ENCODE data around the gene RPL28.
A peak's percentile ranks its signal among the peaks of the same experiment; 100 is the strongest.
"Not testable (repeated sequence)": the region's sequence is repeated elsewhere in the genome, so short reads cannot be mapped to it uniquely, and the experiment has no call there.

RPL28 gene

DNA sequence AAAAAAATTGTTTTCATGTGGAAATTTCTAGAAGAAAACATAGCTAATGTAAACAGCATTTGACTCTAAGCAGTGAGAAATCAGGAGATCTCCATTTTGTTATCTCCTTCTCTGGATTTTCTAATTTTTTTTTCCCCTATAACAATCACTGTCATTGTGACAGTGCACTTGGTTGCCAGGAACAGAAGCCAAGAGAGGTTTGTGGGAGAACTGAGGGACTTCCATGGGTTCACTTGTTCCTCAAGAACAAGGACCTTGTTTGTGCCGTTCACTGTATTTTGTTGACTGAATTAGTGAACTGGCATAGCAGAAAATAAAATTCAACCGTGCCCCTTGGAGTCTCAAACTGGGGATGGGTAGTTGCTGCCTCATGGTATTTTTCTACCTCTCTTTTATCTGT is 40.3 kb downstream of the RPL28 start:
- no peak for DNase-seq (ENCODE audit: low spot score)

DNA sequence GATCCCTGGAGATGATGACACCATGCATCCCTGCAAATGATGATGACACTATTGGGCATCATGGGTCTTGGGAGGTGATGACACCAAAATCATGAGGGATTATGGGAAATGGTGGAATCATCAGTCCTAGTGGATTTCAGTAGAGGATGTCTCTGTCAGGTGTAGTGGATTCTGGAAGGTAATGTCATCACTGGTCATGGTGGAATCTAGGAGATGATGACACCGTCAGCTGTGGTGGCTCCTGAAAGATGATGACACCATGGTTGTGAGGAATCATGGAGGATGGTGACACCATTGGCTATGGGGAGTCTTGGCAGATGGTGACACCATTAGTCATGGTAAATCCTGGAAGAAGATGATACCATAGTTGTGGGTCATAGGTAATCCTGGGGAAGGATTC is 45.5 kb downstream of the RPL28 start:
- DNase-seq (ENCODE audit: low spot score): no peak

DNA sequence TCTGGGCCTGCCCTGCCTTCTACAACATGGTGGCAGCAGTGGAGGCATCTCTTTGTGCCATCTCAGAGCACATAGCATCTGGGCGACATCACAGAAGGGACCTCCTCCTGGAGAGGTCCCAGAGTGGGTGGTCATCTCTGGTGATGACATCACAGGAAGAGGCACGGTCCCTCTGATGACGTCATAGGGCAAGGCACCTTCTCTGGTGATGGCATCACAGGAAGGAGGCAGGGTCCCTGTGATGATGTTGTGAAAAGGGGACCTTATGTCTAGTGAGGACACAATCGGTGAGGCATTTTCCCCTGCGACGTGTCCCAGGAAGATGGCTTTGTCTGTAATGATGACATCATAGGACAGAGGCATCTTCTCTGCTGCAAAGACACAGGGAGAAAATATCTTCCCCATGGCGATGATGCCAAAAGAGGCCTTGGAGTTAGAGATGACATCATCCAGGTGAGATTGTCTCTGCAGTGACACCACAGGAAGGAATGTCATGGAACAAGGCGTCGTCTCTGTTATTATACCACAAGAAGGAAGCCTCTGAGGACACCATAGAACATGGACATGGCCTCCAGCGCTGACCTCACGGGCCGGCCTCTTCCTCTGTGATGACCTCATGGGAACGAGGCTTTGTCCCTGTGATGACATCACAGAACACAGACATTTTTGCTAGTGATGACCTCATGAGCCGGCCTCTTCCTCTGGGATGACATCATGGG is 46.7 kb downstream of the RPL28 start:
- DNase-seq (ENCODE audit: low spot score): no peak

DNA sequence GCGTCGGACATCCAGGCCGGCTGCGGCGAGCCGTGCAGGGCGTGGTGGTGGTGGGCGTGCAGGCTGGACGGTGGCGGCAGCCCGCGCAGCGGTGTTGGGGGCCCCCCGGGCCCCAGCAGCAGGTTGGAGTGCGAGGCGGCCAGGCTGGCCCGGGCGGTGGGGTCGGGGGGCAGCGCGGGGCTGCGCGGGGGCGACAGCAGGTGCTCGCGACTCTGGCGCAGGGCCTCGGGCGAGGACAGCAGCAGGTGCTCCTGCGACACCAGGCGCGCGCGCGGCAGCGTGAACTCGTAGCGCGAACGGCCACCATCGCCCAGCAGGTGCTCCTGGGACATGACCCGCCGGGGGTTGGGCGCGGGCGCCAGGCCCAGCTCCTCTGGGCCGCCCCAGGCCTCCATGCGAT is 47.6 kb downstream of the RPL28 start:
- no peak for DNase-seq (ENCODE audit: low spot score)

DNA sequence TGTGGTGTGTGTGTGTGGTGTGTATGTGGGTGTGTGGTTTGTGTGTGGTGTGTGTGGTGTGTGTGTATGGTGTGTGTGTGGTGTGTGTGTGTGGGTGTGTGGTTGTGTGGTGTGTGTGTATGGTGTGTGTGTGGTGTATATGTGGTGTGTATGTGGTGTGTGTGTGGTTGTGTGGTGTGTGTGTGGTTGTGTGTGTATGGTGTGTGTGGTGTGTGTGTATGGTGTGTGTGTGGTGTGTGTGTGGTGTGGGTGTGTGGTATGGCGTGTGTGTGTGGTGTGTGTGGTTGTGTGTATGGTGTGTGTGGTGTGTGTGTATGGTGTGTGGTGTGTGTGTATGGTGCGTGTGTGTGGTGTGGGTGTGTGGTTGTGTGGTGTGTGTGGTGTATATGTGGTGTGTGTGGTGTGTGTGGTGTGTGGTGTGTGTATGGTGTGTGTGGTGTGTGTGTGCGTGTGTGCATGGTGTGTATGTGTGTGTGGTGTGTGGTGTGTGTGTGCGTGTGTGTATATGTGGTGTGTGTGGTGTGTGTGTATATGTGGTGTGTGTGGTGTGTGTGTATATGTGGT is 48.7 kb downstream of the RPL28 start:
- no peak for DNase-seq (ENCODE audit: low spot score)

DNA sequence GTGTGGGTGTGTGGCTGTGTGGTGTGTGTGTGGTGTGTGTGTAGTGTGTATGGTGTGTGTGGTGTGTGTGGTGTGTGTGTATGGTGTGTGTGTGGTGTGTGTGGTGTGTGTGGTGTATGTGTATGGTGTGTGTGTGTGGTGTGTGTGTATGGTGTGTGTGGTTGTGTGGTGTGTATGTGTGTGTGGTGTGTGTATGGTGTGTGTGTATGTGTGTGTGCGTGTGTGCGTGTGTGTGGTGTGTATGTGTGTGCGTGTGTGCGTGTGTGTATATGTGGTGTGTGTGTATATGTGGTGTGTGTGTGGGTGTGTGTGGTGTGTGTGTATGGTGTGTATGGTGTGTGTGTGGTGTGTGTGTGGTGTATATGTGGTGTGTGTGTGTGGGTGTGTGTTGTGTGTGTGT is 49.3 kb downstream of the RPL28 start:
- no peak for DNase-seq (ENCODE audit: low spot score)

DNA sequence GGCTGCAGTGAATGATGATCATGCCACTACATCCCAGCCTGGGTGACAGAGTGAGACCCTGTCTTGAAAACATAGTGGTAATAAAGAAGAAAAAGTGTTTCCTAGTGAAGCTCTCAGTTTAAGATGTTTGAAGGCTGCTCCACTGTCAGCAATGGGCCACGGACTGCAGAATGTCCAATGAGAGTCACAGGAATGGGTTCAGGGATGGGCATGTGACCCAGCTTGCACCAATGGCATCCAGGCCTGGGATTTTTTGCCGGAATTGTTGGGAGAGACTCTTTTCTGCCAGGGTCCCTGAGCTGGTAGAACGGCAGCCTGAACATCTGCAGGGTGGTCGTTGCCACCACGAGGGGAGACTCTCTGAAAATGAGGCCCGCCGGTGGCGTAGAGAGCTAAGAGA is 51.1 kb downstream of the RPL28 start:
- no peak for DNase-seq (ENCODE audit: low spot score)

DNA sequence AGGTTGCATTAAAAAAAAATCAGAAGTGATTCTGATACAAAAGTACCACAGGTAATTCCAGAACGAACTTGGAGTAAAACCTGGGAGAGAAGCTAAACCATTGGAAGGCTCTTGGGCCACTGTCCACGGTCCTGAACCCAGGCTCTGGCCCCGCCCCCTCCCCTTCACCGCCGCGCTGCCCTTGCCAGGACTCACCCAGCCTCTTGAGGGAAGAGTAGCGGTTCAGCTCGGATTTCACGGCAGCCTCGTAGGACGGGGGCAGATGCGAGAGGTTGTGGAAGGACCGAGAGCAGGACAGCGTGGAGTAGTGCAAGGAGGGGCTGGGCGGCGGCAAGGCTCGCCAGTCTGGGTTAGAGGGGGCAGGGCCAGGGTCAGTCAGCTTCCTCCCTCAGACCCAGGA is 51.7 kb downstream of the RPL28 start:
- DNase-seq (ENCODE audit: low spot score): peak; percentile 78

DNA sequence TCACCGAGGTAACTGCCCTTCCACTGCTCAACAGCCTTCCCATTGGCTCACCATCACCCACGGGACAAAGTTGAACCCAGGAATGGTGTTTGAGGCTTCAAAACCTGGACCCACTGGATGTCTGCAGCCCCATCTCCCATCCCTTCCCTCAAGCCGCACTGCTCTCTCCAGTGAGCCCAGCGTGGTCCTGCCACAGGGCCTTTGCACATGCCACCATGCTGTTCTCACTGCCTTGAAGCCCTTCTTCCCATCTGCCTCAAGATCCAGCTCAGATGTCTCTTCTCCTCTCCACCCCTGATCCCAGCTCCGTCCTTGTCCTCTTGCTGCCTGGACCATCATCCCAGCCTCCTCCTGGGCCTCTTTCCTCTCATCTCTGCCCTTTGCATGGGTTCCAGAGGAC is 53.3 kb downstream of the RPL28 start:
- DNase-seq (ENCODE audit: low spot score): no peak

DNA sequence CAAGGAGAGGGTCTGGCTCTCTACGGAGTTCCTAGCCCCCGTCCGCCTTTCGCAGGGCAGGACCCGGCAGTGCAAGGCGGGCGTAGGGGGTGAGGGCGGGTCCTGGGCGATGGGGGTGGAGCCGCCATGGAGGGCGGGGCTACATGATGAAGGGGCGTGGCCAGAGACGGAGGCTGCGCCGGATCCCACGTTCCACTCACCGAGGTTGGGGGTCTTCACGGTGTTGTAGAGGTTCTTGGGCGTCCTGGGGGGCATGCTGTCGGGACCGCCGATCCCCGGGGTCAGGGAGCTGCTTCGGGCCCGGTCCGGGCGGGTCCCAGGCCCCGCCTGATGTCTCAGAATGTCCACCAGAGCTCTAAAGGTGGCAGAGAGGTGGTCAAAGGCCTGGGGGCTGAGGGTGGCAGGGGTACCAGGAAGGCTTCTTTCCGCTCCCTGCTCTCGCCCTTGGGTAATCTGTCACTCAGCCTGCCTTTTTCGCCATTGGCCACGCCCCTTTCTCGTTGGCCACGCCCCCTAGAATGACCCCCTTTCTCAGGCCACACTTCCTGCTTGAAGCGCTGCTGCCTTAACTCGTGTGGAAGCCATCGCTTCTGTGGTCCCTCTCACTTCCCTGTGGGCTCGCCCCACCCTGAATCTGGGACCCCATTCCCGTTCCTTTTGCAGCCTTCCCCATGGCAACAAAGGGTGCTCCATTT is 54.8 kb downstream of the RPL28 start:
- no peak for DNase-seq (ENCODE audit: low spot score)

DNA sequence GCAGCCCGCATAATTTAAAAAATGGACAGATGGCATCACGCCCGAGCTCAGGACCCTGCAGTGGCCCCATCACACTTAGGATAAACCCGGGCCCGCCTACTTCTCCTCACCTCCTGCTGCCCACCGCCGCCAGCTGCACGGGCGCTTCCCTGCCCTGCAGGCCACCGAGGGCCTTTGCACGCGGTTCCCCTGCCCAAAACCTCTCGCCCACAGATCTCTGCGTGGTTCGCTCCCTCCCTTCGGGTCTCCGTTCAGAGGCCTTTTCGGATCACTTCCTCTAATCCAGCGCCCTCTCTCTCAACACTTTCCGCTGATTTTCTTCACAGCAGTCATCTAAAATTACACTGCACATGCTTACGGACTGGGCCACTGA is 55.6 kb downstream of the RPL28 start:
- DNase-seq (ENCODE audit: low spot score): no peak

DNA sequence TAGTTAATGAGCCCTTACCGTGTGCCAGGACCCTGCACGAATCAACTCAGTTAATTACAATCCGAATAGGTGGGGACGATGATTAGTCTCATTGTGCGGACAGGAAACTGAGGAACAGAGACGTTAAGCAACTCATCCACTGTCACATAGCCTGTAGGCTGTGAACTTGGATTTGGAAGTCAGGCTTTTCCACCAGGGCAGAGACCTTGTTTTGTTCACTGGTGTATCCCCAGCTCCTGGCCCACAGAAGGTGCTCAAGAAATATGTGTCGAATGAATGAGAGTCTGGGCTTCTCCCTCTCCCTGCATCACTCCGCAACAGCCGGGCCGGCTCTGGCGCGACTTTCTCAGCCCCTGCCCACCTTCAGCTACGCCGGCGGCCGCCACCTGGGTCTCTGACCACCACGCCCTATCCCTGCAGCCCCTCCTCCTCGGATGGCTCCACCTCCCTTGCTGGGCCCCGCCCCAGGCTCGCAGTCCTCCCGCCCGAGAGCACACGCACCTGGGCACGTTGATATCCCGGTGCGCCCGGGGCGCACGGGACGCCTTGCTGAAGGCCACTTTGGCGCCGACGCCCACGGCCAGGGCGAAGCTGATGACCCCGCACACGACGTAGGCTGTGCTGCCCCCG is 56.1 kb downstream of the RPL28 start:
- DNase-seq (ENCODE audit: low spot score): no peak

DNA sequence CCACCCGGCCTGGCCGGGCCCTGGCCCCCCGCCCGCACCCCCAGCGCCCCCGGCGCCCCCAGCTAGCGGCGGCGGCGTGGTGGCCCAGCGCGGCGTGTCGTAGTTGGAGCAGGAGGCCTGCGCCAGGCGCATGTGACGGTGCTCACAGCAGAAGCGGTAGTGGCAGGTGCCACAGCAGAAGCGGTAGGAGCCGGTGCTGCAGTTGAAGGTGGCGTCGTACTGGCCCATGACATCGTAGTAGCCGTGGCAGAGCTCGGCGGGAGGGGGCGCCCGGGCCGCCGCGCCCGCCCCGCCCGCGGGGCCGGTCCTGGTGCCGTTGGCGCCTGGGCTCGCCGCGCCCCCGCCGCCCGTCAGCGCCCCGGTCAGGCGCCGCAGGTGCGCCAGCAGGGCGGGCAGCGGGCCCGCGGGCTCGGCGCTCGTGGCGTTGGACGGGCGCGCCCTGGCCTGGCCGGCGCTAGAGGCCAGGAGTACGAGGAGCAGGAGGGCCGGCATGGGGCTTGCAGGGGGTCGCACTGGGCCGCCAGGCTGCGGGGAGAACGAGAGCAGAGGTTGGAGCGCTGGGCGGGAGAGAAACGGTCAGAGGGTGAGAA is 56.7 kb downstream of the RPL28 start:
- no peak for DNase-seq (ENCODE audit: low spot score)

DNA sequence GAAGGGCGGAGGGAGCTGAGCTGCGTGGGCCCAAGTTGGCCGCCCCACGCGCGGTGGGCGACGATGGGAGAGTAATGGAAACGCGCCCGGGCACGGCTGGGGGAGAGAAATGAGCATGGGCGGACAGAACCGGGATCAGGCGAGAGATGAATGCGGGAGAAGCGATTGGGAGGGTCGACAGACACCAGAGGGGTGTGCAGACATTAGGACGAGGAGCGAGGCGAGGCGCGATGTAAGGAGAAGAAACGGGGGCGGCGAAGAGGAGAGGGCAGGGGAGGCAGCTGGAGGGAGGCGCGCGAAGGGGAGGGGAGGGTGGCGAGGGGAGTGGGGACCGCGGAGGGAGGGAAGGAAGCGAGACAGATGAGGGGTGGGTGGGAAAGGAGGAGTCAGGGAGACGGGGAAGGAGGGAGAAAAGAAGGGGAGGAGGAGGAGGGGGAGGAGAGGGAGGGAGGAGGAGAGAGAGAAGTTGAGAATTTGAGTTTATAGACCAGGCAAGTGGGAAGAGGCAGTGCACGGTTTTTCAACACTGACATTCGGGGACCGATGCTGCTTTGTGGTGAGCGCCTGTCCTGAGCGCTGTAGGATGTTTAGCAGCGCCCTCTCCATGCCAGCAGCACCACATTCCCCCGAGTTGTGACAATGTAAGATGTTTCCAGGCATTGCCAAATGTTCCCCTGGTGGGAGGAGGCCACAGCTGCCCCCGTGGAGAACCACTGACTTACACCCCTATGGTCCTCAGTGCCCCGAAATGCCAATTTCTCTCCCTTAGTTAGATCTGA is 57.5 kb downstream of the RPL28 start, which contains the start of gene SHISA7:
Gene SHISA7, minus strand, starts transcription at position 256 of the 779 bp plus-strand sequence. CDS start 437 bp downstream, outside the sequence.
- no peak for DNase-seq (ENCODE audit: low spot score)

DNA sequence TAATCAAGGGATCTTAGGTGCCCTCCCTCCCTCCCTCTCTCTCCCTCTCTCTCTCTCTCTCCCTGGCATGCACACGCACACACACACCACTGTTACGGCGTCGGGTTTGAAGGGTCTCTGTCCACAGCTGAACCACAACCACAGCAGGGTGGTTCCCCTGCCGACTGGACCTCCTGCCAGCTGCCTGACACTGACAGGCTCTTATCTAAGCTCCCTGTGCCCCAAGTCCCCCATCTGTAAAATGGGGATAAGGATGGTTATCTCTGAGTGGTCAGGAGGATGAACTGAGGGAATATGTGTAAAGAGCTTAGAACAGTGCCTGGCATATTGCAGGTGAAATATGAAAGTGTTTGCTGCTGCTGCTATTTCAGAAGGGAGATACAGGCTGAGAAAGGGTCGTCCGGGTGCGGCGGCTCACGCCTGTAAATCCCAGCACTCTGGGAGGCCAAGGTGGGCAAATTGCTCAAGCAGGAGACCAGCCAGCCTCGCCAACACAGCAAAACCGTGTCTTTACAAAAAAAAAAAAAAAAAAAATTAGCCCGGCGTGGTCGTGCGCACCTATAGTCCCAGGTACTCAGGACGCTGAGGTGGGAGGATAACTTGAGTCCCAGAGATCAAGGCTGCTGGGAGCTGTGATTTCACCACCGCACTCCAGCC is 58.2 kb downstream of the RPL28 start:
- no peak for DNase-seq (ENCODE audit: low spot score)

DNA sequence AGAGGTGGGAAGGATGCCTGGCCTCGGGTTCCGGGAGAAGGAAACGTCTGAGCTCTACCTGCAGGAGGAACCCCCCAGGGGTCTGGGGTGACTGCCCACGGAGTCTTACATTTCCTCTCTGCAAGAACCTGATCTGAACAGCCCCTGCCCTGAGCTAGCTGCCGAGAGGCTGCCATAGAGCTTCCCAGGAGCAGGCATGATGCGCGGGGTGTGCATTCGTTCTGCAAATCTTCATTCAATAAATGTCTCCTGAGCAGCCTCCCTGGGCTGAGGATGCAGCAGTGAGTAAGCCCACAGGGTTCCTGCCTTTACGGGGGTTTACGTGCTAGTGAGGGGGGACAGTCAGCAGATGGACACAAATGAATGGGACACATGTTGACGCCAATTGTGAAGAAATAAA is 58.9 kb downstream of the RPL28 start:
- DNase-seq (ENCODE audit: low spot score): no peak

DNA sequence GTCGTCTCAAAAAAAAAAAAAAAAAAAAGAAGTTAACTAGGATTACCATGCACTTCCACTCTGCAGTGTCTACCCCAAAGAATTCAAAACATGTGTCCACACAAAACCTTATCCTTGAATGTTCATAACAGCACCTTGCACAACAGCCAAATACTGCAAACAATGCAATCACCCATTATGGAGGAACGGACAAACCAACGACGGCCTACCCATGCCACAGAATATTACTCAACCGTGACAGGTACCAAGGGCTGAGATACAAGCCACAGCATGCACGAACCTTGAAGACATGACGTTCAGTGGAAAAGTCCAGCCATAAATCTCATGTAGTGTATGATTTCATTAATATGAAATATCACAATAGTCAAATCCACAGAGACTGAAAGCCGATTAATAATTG is 60.3 kb downstream of the RPL28 start:
- no peak for DNase-seq (ENCODE audit: low spot score)

DNA sequence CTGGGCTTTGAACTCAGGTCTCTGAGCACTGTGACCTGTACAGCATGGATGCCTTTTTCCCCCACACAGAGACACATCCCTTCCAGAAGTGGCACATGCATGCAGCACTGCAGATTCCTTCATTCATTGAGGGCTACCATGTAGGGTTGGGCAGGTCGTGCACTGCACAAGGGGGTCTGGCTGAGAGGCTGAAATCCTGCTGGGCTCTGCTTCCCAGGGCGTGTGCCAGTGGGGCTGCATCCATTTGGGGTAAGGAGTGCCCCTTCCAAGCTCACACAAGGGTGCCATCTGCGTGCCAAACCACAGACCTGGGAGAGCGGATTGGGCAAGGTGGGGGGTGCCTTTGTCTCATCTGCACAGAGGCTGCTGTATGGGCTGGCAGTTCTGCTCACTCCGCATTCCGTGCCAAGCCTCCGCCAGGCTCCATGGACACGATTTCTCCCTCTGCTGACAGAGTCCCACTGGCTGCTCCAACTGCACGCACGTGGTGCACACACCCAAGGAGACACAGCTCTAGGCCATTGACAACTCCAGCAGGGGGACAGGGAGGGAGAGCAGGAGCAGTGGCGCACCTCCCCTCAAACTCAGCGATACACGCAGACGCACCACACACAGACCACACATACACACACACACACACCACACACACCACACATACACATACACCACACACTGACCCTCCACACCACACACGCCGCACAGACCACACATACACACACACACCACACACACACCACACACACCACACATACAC is 61.9 kb downstream of the RPL28 start:
- peak; percentile 76 for DNase-seq (ENCODE audit: low spot score)

DNA sequence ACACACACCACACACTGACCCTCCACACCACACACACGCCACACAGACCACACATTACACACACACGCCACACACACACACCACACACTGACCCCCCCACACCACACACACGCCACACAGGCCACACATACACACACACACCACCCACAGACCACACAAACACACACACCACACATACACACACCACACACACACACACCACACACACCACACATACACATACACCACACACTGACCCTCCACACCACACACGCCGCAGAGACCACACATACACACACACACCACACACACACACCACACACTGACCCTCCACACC is 62.4 kb downstream of the RPL28 start:
- not testable (repeated sequence) for DNase-seq (ENCODE audit: low spot score)

DNA sequence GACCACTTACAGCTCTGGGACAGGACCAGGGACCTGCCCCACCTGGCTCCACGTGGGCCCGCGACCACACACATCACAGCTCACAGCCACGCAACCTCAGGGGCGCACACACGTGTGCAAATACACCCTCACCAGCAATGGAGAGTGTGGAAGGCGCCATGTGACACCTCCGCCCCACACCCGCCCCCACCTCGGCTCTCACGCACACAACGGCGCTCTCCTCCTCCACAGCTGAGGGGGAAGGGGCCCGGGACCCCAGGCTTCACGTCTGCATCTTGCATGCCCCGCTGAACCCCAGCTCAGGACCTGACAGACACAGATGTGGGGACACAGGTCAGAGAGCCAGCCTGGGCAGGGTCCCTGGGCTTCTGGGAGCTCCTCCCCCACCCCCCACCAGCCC is 63.7 kb downstream of the RPL28 start:
- no peak for DNase-seq (ENCODE audit: low spot score)
